HepG2 (cell line): Measurements from ENCODE around the gene ZNF687. TPM values are rescaled to one million over a fixed set of nuclear protein-coding genes. Genes with fewer than 3 reads are reported as not detected.
A peak's percentile ranks its signal among the peaks of the same experiment; 100 is the strongest.

Experiments
- CHD2 ChIP-seq: IDR thresholded peaks from 2 replicates; pipeline ENCODE4 v1.6.1; 2011; ENCODE audit warnings: low read depth, low read length, improper control_type of control experiment
- GMEB2 ChIP-seq: IDR thresholded peaks from 2 replicates; pipeline ENCODE4 v1.6.1; 2016; ENCODE audit warnings: missing biosample characterization, missing genetic modification reagents, low read depth
- HDAC2 ChIP-seq: sonication (generic); formaldehyde crosslinking; IDR thresholded peaks from 2 replicates; pipeline ENCODE4 v1.4.0; 2020; ENCODE audit warnings: missing genetic modification reagents
- HMGXB4 ChIP-seq, 2 experiments: sonication (generic) in 1 of 2; formaldehyde crosslinking in 1 of 2; IDR thresholded peaks; 2 replicates each; pipeline versions ENCODE4 v1.4.0 to v1.6.1; 2018 to 2020; ENCODE audit warnings: missing genetic modification reagents in 2 of 2, borderline replicate concordance in 1 of 2, low read depth in 1 of 2, mild to moderate bottlenecking in 1 of 2, missing biosample characterization in 1 of 2
- HNRNPUL1 ChIP-seq: fragments of 200-400 bp; formaldehyde crosslinking; IDR thresholded peaks from 2 replicates; pipeline ENCODE4 v1.6.1; 2017; ENCODE audit warnings: low read depth, mild to moderate bottlenecking, low read length, moderate library complexity
- NR2C2 ChIP-seq: sonication (generic); formaldehyde crosslinking; IDR thresholded peaks from 2 replicates; pipeline ENCODE4 v1.4.0; 2020; ENCODE audit warnings: missing genetic modification reagents, mild to moderate bottlenecking, moderate library complexity, borderline replicate concordance
- RAD51 ChIP-seq: fragments of 450-650 bp; IDR thresholded peaks from 2 replicates; pipeline ENCODE4 v1.6.1; 2016; ENCODE audit warnings: borderline replicate concordance
- RNF2 ChIP-seq: fragments of 450-650 bp; conservative IDR thresholded peaks from 2 replicates; pipeline ENCODE4 v1.6.1; 2016; ENCODE audit warnings: low read depth
- RXRB ChIP-seq: IDR thresholded peaks from 2 replicates; pipeline ENCODE4 v1.6.1; 2016; ENCODE audit warnings: borderline replicate concordance, missing genetic modification reagents, missing compliant biosample characterization
- SOX5 ChIP-seq: IDR thresholded peaks from 2 replicates; pipeline ENCODE4 v1.6.1; 2016; ENCODE audit warnings: borderline replicate concordance
- TFAP4 ChIP-seq: sonication (generic); IDR thresholded peaks from 2 replicates; pipeline ENCODE4 v1.6.1; 2016; ENCODE audit warnings: low read depth, borderline replicate concordance
- ZMYM4 ChIP-seq: sonication (generic); formaldehyde crosslinking; IDR thresholded peaks from 2 replicates; pipeline ENCODE4 v1.8.1; 2023; ENCODE audit warnings: mild to moderate bottlenecking, missing genetic modification reagents
- ZNF124 ChIP-seq: sonication (generic); formaldehyde crosslinking; IDR thresholded peaks from 2 replicates; pipeline ENCODE4 v1.4.0; 2020; ENCODE audit warnings: missing genetic modification reagents
- ZNF20 ChIP-seq: sonication (generic); formaldehyde crosslinking; IDR thresholded peaks from 2 replicates; pipeline ENCODE4 v1.4.0; 2020; ENCODE audit warnings: mild to moderate bottlenecking, moderate library complexity, missing genetic modification reagents
- ZNF503 ChIP-seq: sonication (generic); formaldehyde crosslinking; IDR thresholded peaks from 2 replicates; pipeline ENCODE4 v1.4.0; 2020; ENCODE audit warnings: missing genetic modification reagents
- ZNF547 ChIP-seq: sonication (generic); formaldehyde crosslinking; IDR thresholded peaks from 2 replicates; pipeline ENCODE4 v1.5.1; 2020; ENCODE audit warnings: mild to moderate bottlenecking, missing genetic modification reagents
- ZNF615 ChIP-seq: sonication (generic); formaldehyde crosslinking; IDR thresholded peaks from 2 replicates; pipeline ENCODE4 v1.5.0; 2020; ENCODE audit warnings: mild to moderate bottlenecking, missing genetic modification reagents, borderline replicate concordance
- ZNF770 ChIP-seq: sonication (generic); formaldehyde crosslinking; IDR thresholded peaks from 2 replicates; pipeline ENCODE4 v1.5.0; 2020; ENCODE audit warnings: mild to moderate bottlenecking, missing genetic modification reagents
- ZNF790 ChIP-seq: sonication (generic); formaldehyde crosslinking; IDR thresholded peaks from 2 replicates; pipeline ENCODE4 v1.8.0; 2022; ENCODE audit warnings: missing genetic modification reagents, mild to moderate bottlenecking, borderline replicate concordance
- ZSCAN31 ChIP-seq: sonication (generic); formaldehyde crosslinking; IDR thresholded peaks from 2 replicates; pipeline ENCODE4 v1.5.0; 2020; ENCODE audit warnings: low read depth, mild to moderate bottlenecking, missing genetic modification reagents
- polyA plus RNA-seq, 8 experiments: library from polyadenylated mRNA; depleted of rRNA in 3 of 8; stranded (reverse) in 7 of 8; unstranded in 1 of 8; fragments of >200 nt; fragmentation: Illumina TruSeq in 4 of 8; extraction: Trizol in 4 of 8; gene quantifications; 2 replicates each; pipeline versions ENCODE4 v1.2.1 to v1.2.3, GENCODE V29; 2011 to 2016; ENCODE audit warnings: low read depth in 4 of 8, missing spikeins in 1 of 8, mixed read lengths in 1 of 8; ENCODE audit not compliant: insufficient read depth in 1 of 8
- total RNA-seq, 5 experiments: library from RNA; depleted of rRNA; stranded (reverse); fragments of >200 nt; fragmentation: Illumina TruSeq; extraction: Trizol; gene quantifications; 2 replicates each; pipeline ENCODE4 v1.2.3, GENCODE V29; 2016; ENCODE audit warnings: low read depth in 1 of 5

ZNF687 gene
- total and polyA plus RNA-seq, 2 of the 13 experiments (the other 11 are each of a cell fraction or from before 2014, with no cell fraction given) = 14.1 to 16.5 TPM

- TF ChIP-seq ZNF547 (CRISPR knock-in tag) (peak; percentile 68; the same call in 1 of the 2 replicates), HNRNPUL1 (no peak), CHD2 (peak; percentile 78), ZMYM4 (CRISPR knock-in tag) (peak; percentile 78), HMGXB4 (CRISPR knock-in tag; IDR thresholded peaks at IDR 0.05; ENCODE audit: borderline replicate concordance in 1 of 2, low read depth in 1 of 2) (peak in 1 of 2 experiments; percentile 54; a peak in 1 of 4 replicates), ZNF20 (CRISPR knock-in tag) (no peak; the same call in 1 of the 2 replicates), ZNF615 (CRISPR knock-in tag) (no peak), GMEB2 (peak; percentile 22; the same call in 1 of the 2 replicates), SOX5 (CRISPR knock-in tag) (no peak), NR2C2 (CRISPR knock-in tag) (peak; percentile 73), ZNF790 (CRISPR knock-in tag) (no peak), TFAP4 (peak; percentile 98), ZNF770 (CRISPR knock-in tag) (peak; percentile 52; the same call in 1 of the 2 replicates), HDAC2 (CRISPR knock-in tag) (peak; percentile 64), RAD51 (no peak), RXRB (CRISPR knock-in tag) (peak; percentile 65; the same call in 1 of the 2 replicates), ZNF124 (CRISPR knock-in tag) (0 out of 2 replicates have a peak, but pooled peaks have one; percentile 20), ZSCAN31 (CRISPR knock-in tag) (peak; percentile 66; the same call in 1 of the 2 replicates), RNF2 (peak; percentile 80), ZNF503 (0 out of 2 replicates have a peak, but pooled peaks have one; percentile 10)
These were observed 27.6 kb upstream of the ZNF687 start, which contains the start of gene PSMD4 (continued) for GRCh38 chr1:151254217-151255213.
